Panc1 (cell line): ENCODE measurements around the gene TEKT3. TPM values are rescaled to one million over a fixed set of nuclear protein-coding genes. Genes with fewer than 3 reads are reported as not detected.

Experiments
- ATAC-seq: fragments of 200-7000 bp; cut with Tn5 transposase; 2 replicates; pipeline ENCODE4 v1.9.1; 2020; ENCODE audit warnings: mild to moderate bottlenecking, moderate library complexity
- BruUV-seq: library from RNA; stranded (reverse); fragments of 400-500 nt; replicated peaks from 2 replicates; lab custom pipeline; 2021; lab: Mats Ljungman, UMichigan
- CTCF ChIA-PET: fragments of 300-600 bp; sonication (Branson Sonifier 250); formaldehyde crosslinking; loops from one replicate; lab custom pipeline; 2022; ENCODE audit warnings: antibody characterized with exemption; lab: Charles Lee
- POLR2A ChIA-PET: fragments of 300-600 bp; sonication (Branson Sonifier 250); formaldehyde crosslinking; loops from one replicate; lab custom pipeline; 2022; ENCODE audit warnings: antibody characterized with exemption; lab: Charles Lee
- DNase-seq: peaks from one replicate; pipeline ENCODE4 v3.0.0-alpha.2; 2010; ENCODE audit warnings: low read depth, low spot score
- H3K27ac ChIP-seq: 2 replicates; pipeline ENCODE4 v1.5.1; 2011; ENCODE audit warnings: mild to moderate bottlenecking, low read length, inconsistent platforms
- H3K27me3 ChIP-seq: fragments of 200-500 bp; sonication (Bioruptor generic); 2 replicates; pipeline ENCODE4 v1.6.0; 2014; ENCODE audit warnings: low read length, inconsistent platforms; ENCODE audit not compliant: control insufficient read depth, insufficient read depth
- H3K36me3 ChIP-seq: fragments of 200-500 bp; sonication (Bioruptor generic); 2 replicates; pipeline ENCODE4 v1.5.1; 2014; ENCODE audit warnings: inconsistent platforms, mild to moderate bottlenecking, low read length, moderate library complexity; ENCODE audit not compliant: control insufficient read depth, insufficient read depth
- H3K4me1 ChIP-seq: 2 replicates; pipeline ENCODE4 v1.5.1; 2011; ENCODE audit warnings: inconsistent platforms, mild to moderate bottlenecking, low read length, moderate library complexity; ENCODE audit not compliant: control insufficient read depth, insufficient read depth
- H3K4me3 ChIP-seq, 2 experiments: 2 replicates each; pipeline ENCODE4 v1.5.1; 2011 to 2012; ENCODE audit warnings: low read depth in 2 of 2, low read length in 2 of 2, mild to moderate bottlenecking in 2 of 2, inconsistent platforms in 1 of 2, moderate library complexity in 1 of 2
- H3K9me3 ChIP-seq: fragments of 200-500 bp; sonication (Bioruptor generic); 2 replicates; pipeline ENCODE4 v1.5.1; 2014; ENCODE audit warnings: low read depth, mild to moderate bottlenecking, inconsistent platforms, low read length, moderate library complexity; ENCODE audit not compliant: control insufficient read depth, insufficient read depth
- POLR2AphosphoS5 ChIP-seq: IDR thresholded peaks from 2 replicates; pipeline ENCODE4 v1.6.1; 2012; ENCODE audit warnings: mild to moderate bottlenecking, low read depth, low read length, moderate library complexity
- REST ChIP-seq, 2 experiments: IDR thresholded peaks; 2 replicates each; pipeline ENCODE4 v1.6.1; 2011 to 2012; ENCODE audit warnings: low read depth in 2 of 2, control low read depth in 1 of 2, low read length in 1 of 2, mild to moderate bottlenecking in 1 of 2, moderate library complexity in 1 of 2; ENCODE audit not compliant: insufficient read depth in 1 of 2
- SIN3A ChIP-seq: IDR thresholded peaks from 2 replicates; pipeline ENCODE4 v1.6.1; 2012; ENCODE audit warnings: low read depth, mild to moderate bottlenecking, low read length, moderate library complexity, borderline replicate concordance; ENCODE audit not compliant: insufficient read depth
- TCF7L2 ChIP-seq: IDR thresholded peaks from 2 replicates; pipeline ENCODE4 v1.6.1; 2011; ENCODE audit warnings: mild to moderate bottlenecking, low read depth, low read length, inconsistent platforms
- in situ Hi-C: cut with HindIII; loops from 2 replicates; pipeline ENCODE4 v1.10.0; 2016; ENCODE audit warnings: low sequenced_read_pairs, low pct_unique_long_range_greater_than_20kb
- intact Hi-C: fragments of 100-400 bp; cut with micrococcal nuclease; formaldehyde crosslinking; loops from one replicate; pipeline ENCODE4 v1.10.0; 2022; ENCODE audit not compliant: unreplicated experiment
- total RNA-seq: library from RNA; stranded (reverse); gene quantifications from one replicate; pipeline ENCODE4 v1.2.1, GENCODE V29; 2021; ENCODE audit not compliant: unreplicated experiment
- TF ChIP-seq, protein P1 (sequence below): fragments of 450-650 bp; IDR thresholded peaks from 2 replicates; pipeline ENCODE4 v1.5.1; 2017; ENCODE audit warnings: mild to moderate bottlenecking

The TEKT3 gene
- total RNA-seq, 1 experiment from 2014 or later, result not detected

- Histone ChIP-seq H3K9me3 (no peaks in the 10 kb centered on the region), H3K27me3 (peaks cover 2% of the 10 kb centered on the region; the same call in 1 of the 2 replicates), H3K27ac (no peak overlapping the region), H3K4me3 (no peak overlapping the region), H3K36me3 (no peaks in the 10 kb centered on the region), H3K4me1 (no peaks in the 10 kb centered on the region)
- intact Hi-C loops, result no loop called here
- in situ Hi-C loops, result no loop called here
- no peak for DNase-seq
- CTCF ChIA-PET, result no interaction called here
- TF ChIP-seq, protein P1, sequence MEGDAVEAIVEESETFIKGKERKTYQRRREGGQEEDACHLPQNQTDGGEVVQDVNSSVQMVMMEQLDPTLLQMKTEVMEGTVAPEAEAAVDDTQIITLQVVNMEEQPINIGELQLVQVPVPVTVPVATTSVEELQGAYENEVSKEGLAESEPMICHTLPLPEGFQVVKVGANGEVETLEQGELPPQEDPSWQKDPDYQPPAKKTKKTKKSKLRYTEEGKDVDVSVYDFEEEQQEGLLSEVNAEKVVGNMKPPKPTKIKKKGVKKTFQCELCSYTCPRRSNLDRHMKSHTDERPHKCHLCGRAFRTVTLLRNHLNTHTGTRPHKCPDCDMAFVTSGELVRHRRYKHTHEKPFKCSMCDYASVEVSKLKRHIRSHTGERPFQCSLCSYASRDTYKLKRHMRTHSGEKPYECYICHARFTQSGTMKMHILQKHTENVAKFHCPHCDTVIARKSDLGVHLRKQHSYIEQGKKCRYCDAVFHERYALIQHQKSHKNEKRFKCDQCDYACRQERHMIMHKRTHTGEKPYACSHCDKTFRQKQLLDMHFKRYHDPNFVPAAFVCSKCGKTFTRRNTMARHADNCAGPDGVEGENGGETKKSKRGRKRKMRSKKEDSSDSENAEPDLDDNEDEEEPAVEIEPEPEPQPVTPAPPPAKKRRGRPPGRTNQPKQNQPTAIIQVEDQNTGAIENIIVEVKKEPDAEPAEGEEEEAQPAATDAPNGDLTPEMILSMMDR, result no peak
- TF ChIP-seq TCF7L2 (no peak), REST (IDR thresholded peaks at IDR 0.05; ENCODE audit: insufficient read depth in 1 of 2, low read depth in 2 of 2, low read length in 1 of 2) (no peak), SIN3A (no peak), POLR2AphosphoS5 (no peak)
- no peak for ATAC-seq
- BruUV-seq, result no TSS peak
- POLR2A ChIA-PET, result no interaction called here
Measured at GRCh38 chr17:15309793-15310192, 31.6 kb downstream of the TEKT3 start.

GRCh38 chr17:15309236-15309635, 32.2 kb downstream of the TEKT3 start:
- ChIA-PET CTCF (no interaction called here), POLR2A (no interaction called here)
- H3K27ac ChIP-seq, result no peak overlapping the region
- no peak overlapping the region for H3K4me3 ChIP-seq
- ATAC-seq (no peak), DNase-seq (no peak)
- H3K27me3 ChIP-seq, result peaks cover 2% of the 10 kb centered on the region; the same call in 1 of the 2 replicates
- H3K36me3 ChIP-seq, result no peaks in the 10 kb centered on the region
- no TSS peak for BruUV-seq
- no peaks in the 10 kb centered on the region for H3K9me3 ChIP-seq
- no peaks in the 10 kb centered on the region for H3K4me1 ChIP-seq
- in situ Hi-C loops (no loop called here), intact Hi-C loops (no loop called here)
- TF ChIP-seq POLR2AphosphoS5, result no peak
- no peak for TF ChIP-seq TCF7L2
- TF ChIP-seq, protein P1, result no peak
- TF ChIP-seq REST (IDR thresholded peaks at IDR 0.05; ENCODE audit: insufficient read depth in 1 of 2, low read depth in 2 of 2, low read length in 1 of 2), result no peak
- no peak for TF ChIP-seq SIN3A
